ENCODE measurements around the gene USHBP1. TPM values are rescaled to one million over a fixed set of nuclear protein-coding genes. Genes with fewer than 3 reads are reported as not detected.
A peak's percentile ranks its signal among the peaks of the same experiment; 100 is the strongest.

USHBP1 gene
- 10 to 100 TPM in 1 of 2 donors, 1 to 10 TPM in 1; 4.6 to 12.8 TPM for total RNA-seq
- under 1 TPM; 0.13 to 0.61 TPM for polyA plus RNA-seq
- long read RNA-seq, donor 1, transcript USHBP1-201 (13 exons, 3,335 nt) = major isoform, 6 of 19 reads
- long read RNA-seq, donor 1, partial matches to known transcripts = 4 of 19 reads
- long read RNA-seq, donor 1, other reads (novel, unspliced or antisense) = 8 of 19 reads
- long read RNA-seq, donor 2, transcript USHBP1-201 (13 exons, 3,335 nt) = major isoform, 6 of 17 reads
- long read RNA-seq, donor 2, partial matches to known transcripts = 4 of 17 reads
- long read RNA-seq, donor 2, other reads (novel, unspliced or antisense) = 6 of 17 reads

GRCh38 chr19:17264641-17264979 is at the start of gene USHBP1:
Gene USHBP1, minus strand, starts transcription at chr19:17264745. Its CDS starts 446 bp downstream, at chr19:17264299.
- no peaks in the 10 kb centered on the region for H3K4me1 ChIP-seq (ENCODE audit: control insufficient read depth in 1 of 2, insufficient read depth in 2 of 2, low read length in 2 of 2)
- H3K27ac ChIP-seq (ENCODE audit: low read depth in 1 of 2, low read length in 2 of 2) = no peak within 1 kb of the TSS
- no peak for ATAC-seq (ENCODE audit: low FRiP score)
- H3K27me3 ChIP-seq (ENCODE audit: control insufficient read depth in 1 of 2, insufficient read depth in 2 of 2, low read length in 1 of 2) = no peaks in the 10 kb centered on the region
- WGBS, 2 donors = 43% methylated on average over 5 of the region's 5 CpGs
- no peaks in the 10 kb centered on the region for H3K36me3 ChIP-seq (ENCODE audit: control insufficient read depth in 1 of 2, insufficient read depth in 2 of 2, low read length in 1 of 2)
- no peak within 1 kb of the TSS for H3K4me3 ChIP-seq (ENCODE audit: low read length in 2 of 2)
- peaks cover under 1% of the 10 kb centered on the region for H3K9me3 ChIP-seq (ENCODE audit: control insufficient read depth, low read length)
- DNase-seq = no peak
- intact Hi-C loops (cut with DNase I) = no loop called here

GRCh38 chr19:17314007-17314593 is 49.6 kb upstream of the USHBP1 start:
- H3K4me1 ChIP-seq (ENCODE audit: control insufficient read depth in 1 of 2, insufficient read depth in 2 of 2, low read length in 2 of 2) = no peaks in the 10 kb centered on the region
- peaks cover 0 to 4% of the 10 kb centered on the region in 2 donors for H3K36me3 ChIP-seq (ENCODE audit: control insufficient read depth in 1 of 2, insufficient read depth in 2 of 2, low read length in 1 of 2)
- intact Hi-C loops (cut with DNase I) = no loop called here
- no peak for DNase-seq
- no peak overlapping the region for H3K4me3 ChIP-seq (ENCODE audit: low read length in 2 of 2)
- no peaks in the 10 kb centered on the region for H3K27me3 ChIP-seq (ENCODE audit: control insufficient read depth in 1 of 2, insufficient read depth in 2 of 2, low read length in 1 of 2)
- H3K27ac ChIP-seq (ENCODE audit: low read depth in 1 of 2, low read length in 2 of 2) = no peak overlapping the region
- H3K9me3 ChIP-seq (ENCODE audit: control insufficient read depth, low read length) = no peaks in the 10 kb centered on the region
- WGBS, 2 donors = 90 to 91% methylated on average over 19 of the region's 19 CpGs
- no peak for ATAC-seq (ENCODE audit: low FRiP score)

GRCh38 chr19:17312189-17313113 is 47.9 kb upstream of the USHBP1 start:
- H3K4me1 ChIP-seq (ENCODE audit: control insufficient read depth in 1 of 2, insufficient read depth in 2 of 2, low read length in 2 of 2) = no peaks in the 10 kb centered on the region
- H3K4me3 ChIP-seq (ENCODE audit: low read length in 2 of 2) = no peak overlapping the region
- H3K27me3 ChIP-seq (ENCODE audit: control insufficient read depth in 1 of 2, insufficient read depth in 2 of 2, low read length in 1 of 2) = no peaks in the 10 kb centered on the region
- no peak overlapping the region for H3K27ac ChIP-seq (ENCODE audit: low read depth in 1 of 2, low read length in 2 of 2)
- ATAC-seq (ENCODE audit: low FRiP score) (no peak), DNase-seq (no peak)
- WGBS, 2 donors = 83 to 84% methylated on average over 20 of the region's 20 CpGs
- peaks cover 0 to 4% of the 10 kb centered on the region in 2 donors for H3K36me3 ChIP-seq (ENCODE audit: control insufficient read depth in 1 of 2, insufficient read depth in 2 of 2, low read length in 1 of 2)
- no peaks in the 10 kb centered on the region for H3K9me3 ChIP-seq (ENCODE audit: control insufficient read depth, low read length)
- intact Hi-C loops (cut with DNase I) = no loop called here

- ATAC-seq (ENCODE audit: low FRiP score) = no peak
- no peaks in the 10 kb centered on the region for H3K27me3 ChIP-seq (ENCODE audit: control insufficient read depth in 1 of 2, insufficient read depth in 2 of 2, low read length in 1 of 2)
- no peaks in the 10 kb centered on the region for H3K4me1 ChIP-seq (ENCODE audit: control insufficient read depth in 1 of 2, insufficient read depth in 2 of 2, low read length in 2 of 2)
- H3K9me3 ChIP-seq (ENCODE audit: control insufficient read depth, low read length) = no peaks in the 10 kb centered on the region
- WGBS, 2 donors = 56 to 58% methylated on average over 11 of the region's 11 CpGs
- H3K27ac ChIP-seq (ENCODE audit: low read depth in 1 of 2, low read length in 2 of 2) = no peak overlapping the region
- H3K36me3 ChIP-seq (ENCODE audit: control insufficient read depth in 1 of 2, insufficient read depth in 2 of 2, low read length in 1 of 2) = peaks cover 0 to 4% of the 10 kb centered on the region in 2 donors
- intact Hi-C loops (cut with DNase I) = no loop called here
- H3K4me3 ChIP-seq (ENCODE audit: low read length in 2 of 2) = no peak overlapping the region
- DNase-seq = no peak
These were observed 47.1 kb upstream of the USHBP1 start for GRCh38 chr19:17311455-17312188.

- DNase-seq (no peak), ATAC-seq (ENCODE audit: low FRiP score) (no peak)
- Histone ChIP-seq H3K4me1 (ENCODE audit: control insufficient read depth in 1 of 2, insufficient read depth in 2 of 2, low read length in 2 of 2) (no peaks in the 10 kb centered on the region), H3K27ac (ENCODE audit: low read depth in 1 of 2, low read length in 2 of 2) (no peak overlapping the region), H3K36me3 (ENCODE audit: control insufficient read depth in 1 of 2, insufficient read depth in 2 of 2, low read length in 1 of 2) (peaks cover 0 to 4% of the 10 kb centered on the region in 2 donors), H3K9me3 (ENCODE audit: control insufficient read depth, low read length) (no peaks in the 10 kb centered on the region), H3K27me3 (ENCODE audit: control insufficient read depth in 1 of 2, insufficient read depth in 2 of 2, low read length in 1 of 2) (no peaks in the 10 kb centered on the region), H3K4me3 (ENCODE audit: low read length in 2 of 2) (peak overlapping the region; percentile 62 to 76)
- intact Hi-C loops (cut with DNase I) = no loop called here
- 5 to 6% methylated on average over 23 of the region's 23 CpGs for WGBS, 2 donors
These were observed 45.5 kb upstream of the USHBP1 start for GRCh38 chr19:17309965-17310461.

GRCh38 chr19:17309198-17309964 is 44.8 kb upstream of the USHBP1 start, which contains the start of gene DDA1:
Gene DDA1, plus strand, starts transcription at chr19:17309563. Its CDS starts 92 bp downstream, at chr19:17309655.
- H3K36me3 ChIP-seq (ENCODE audit: control insufficient read depth in 1 of 2, insufficient read depth in 2 of 2, low read length in 1 of 2) = peaks cover 0 to 1% of the 10 kb centered on the region in 2 donors
- no peaks in the 10 kb centered on the region for H3K9me3 ChIP-seq (ENCODE audit: control insufficient read depth, low read length)
- intact Hi-C loops (cut with DNase I) = no loop called here
- no peaks in the 10 kb centered on the region for H3K27me3 ChIP-seq (ENCODE audit: control insufficient read depth in 1 of 2, insufficient read depth in 2 of 2, low read length in 1 of 2)
- H3K4me1 ChIP-seq (ENCODE audit: control insufficient read depth in 1 of 2, insufficient read depth in 2 of 2, low read length in 2 of 2) = no peaks in the 10 kb centered on the region
- DNase-seq = peak; percentile 99 to 100
- H3K27ac ChIP-seq (ENCODE audit: low read depth in 1 of 2, low read length in 2 of 2) = peak within 1 kb of the TSS in 1 of 2 donors; percentile 4
- 0 to 1% methylated on average over 44 to 46 of the region's 46 CpGs for WGBS, 2 donors
- peak within 1 kb of the TSS; percentile 62 to 76 for H3K4me3 ChIP-seq (ENCODE audit: low read length in 2 of 2)
- ATAC-seq (ENCODE audit: low FRiP score) = peak; percentile 94

GRCh38 chr19:17307876-17308377 is 43.4 kb upstream of the USHBP1 start:
- 86 to 87% methylated on average over 8 of the region's 8 CpGs for WGBS, 2 donors
- intact Hi-C loops (cut with DNase I) = no loop called here
- H3K27me3 ChIP-seq (ENCODE audit: control insufficient read depth in 1 of 2, insufficient read depth in 2 of 2, low read length in 1 of 2) = no peaks in the 10 kb centered on the region
- no peaks in the 10 kb centered on the region for H3K9me3 ChIP-seq (ENCODE audit: control insufficient read depth, low read length)
- no peak for DNase-seq
- no peak overlapping the region for H3K4me3 ChIP-seq (ENCODE audit: low read length in 2 of 2)
- H3K4me1 ChIP-seq (ENCODE audit: control insufficient read depth in 1 of 2, insufficient read depth in 2 of 2, low read length in 2 of 2) = no peaks in the 10 kb centered on the region
- no peak overlapping the region for H3K27ac ChIP-seq (ENCODE audit: low read depth in 1 of 2, low read length in 2 of 2)
- no peak for ATAC-seq (ENCODE audit: low FRiP score)
- no peaks in the 10 kb centered on the region for H3K36me3 ChIP-seq (ENCODE audit: control insufficient read depth in 1 of 2, insufficient read depth in 2 of 2, low read length in 1 of 2)
